Uterus (tissue), 2 donors: Measurements from ENCODE around the gene LINGO1.

Experiments used
- POLR2A ChIP-seq, 2 donors: fragments of 450-650 bp; IDR thresholded peaks; one replicate each; pipeline ENCODE4 v1.6.1; 2016; ENCODE audit warnings: antibody characterized with exemption in 2 of 2, mild to moderate bottlenecking in 1 of 2, moderate library complexity in 1 of 2
- TF ChIP-seq, protein P1 (sequence below), 4 experiments: fragments of 200-600 bp in 2 of 4; fragments of 450-650 bp in 2 of 4; sonication (generic) in 2 of 4; IDR thresholded peaks; one replicate each; pipeline ENCODE4 v1.5.1; 2016 to 2019; ENCODE audit warnings: antibody characterized with exemption in 4 of 4, mild to moderate bottlenecking in 2 of 4, moderate library complexity in 1 of 4

DNA sequence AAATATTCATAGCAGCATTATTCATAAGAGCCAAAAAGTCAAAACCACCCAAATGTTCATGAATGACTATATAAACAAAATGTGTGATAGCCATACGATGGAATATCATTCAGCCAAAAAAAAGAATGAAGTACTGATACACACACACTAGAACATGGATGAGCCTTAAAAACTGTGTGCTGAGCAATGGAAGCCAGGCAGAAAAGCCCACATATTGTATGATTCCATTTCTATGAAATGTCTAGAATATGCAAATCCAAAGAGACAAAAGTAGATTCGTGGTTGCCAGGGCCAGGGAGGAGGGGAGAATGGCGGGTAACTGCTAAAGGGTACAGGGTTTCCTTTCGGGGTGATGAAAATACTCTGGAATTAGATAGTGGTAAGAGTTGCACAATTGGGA is 37.2 kb upstream of the LINGO1 start:
- TF ChIP-seq POLR2A (IDR thresholded peaks at IDR 0.05) = no peak
- TF ChIP-seq, protein P1, sequence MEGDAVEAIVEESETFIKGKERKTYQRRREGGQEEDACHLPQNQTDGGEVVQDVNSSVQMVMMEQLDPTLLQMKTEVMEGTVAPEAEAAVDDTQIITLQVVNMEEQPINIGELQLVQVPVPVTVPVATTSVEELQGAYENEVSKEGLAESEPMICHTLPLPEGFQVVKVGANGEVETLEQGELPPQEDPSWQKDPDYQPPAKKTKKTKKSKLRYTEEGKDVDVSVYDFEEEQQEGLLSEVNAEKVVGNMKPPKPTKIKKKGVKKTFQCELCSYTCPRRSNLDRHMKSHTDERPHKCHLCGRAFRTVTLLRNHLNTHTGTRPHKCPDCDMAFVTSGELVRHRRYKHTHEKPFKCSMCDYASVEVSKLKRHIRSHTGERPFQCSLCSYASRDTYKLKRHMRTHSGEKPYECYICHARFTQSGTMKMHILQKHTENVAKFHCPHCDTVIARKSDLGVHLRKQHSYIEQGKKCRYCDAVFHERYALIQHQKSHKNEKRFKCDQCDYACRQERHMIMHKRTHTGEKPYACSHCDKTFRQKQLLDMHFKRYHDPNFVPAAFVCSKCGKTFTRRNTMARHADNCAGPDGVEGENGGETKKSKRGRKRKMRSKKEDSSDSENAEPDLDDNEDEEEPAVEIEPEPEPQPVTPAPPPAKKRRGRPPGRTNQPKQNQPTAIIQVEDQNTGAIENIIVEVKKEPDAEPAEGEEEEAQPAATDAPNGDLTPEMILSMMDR (IDR thresholded peaks at IDR 0.05) = no peak
